Breast epithelium (tissue), 3 donors: ENCODE results near the gene COL6A5.

Experiments
- POLR2A ChIP-seq: fragments of 450-650 bp; IDR thresholded peaks from one replicate; pipeline ENCODE4 v1.6.1; 2016; ENCODE audit warnings: antibody characterized with exemption, mild to moderate bottlenecking, moderate library complexity
- POLR2AphosphoS5 ChIP-seq, 3 donors: sonication (generic); formaldehyde crosslinking; IDR thresholded peaks; one replicate each; pipeline ENCODE4 v1.6.1; 2017; ENCODE audit warnings: antibody characterized with exemption in 3 of 3
- TF ChIP-seq, protein P1 (sequence below), 3 donors: fragments of 450-650 bp; IDR thresholded peaks; one replicate each; pipeline ENCODE4 v1.5.1; 2016 to 2017; ENCODE audit warnings: antibody characterized with exemption in 3 of 3, mild to moderate bottlenecking in 3 of 3, moderate library complexity in 3 of 3

DNA sequence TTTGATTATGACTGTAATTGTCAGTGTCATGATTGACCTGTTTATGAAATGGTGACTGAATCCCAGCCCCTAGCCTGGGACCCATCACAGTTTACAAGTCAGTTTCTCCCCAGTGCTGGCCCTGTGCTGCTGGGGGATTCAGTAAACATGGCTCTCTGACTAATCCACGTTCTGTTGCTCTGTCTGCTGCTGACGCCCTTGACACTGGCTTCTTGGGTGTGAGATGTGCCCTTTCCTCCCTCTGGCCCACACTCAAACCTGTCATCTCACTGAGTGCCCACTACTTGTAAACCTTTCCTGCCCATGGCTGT, 84.2 kb downstream of the COL6A5 start:
- TF ChIP-seq, protein P1, sequence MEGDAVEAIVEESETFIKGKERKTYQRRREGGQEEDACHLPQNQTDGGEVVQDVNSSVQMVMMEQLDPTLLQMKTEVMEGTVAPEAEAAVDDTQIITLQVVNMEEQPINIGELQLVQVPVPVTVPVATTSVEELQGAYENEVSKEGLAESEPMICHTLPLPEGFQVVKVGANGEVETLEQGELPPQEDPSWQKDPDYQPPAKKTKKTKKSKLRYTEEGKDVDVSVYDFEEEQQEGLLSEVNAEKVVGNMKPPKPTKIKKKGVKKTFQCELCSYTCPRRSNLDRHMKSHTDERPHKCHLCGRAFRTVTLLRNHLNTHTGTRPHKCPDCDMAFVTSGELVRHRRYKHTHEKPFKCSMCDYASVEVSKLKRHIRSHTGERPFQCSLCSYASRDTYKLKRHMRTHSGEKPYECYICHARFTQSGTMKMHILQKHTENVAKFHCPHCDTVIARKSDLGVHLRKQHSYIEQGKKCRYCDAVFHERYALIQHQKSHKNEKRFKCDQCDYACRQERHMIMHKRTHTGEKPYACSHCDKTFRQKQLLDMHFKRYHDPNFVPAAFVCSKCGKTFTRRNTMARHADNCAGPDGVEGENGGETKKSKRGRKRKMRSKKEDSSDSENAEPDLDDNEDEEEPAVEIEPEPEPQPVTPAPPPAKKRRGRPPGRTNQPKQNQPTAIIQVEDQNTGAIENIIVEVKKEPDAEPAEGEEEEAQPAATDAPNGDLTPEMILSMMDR (IDR thresholded peaks at IDR 0.05): no peak
- TF ChIP-seq POLR2AphosphoS5 (IDR thresholded peaks at IDR 0.05) (no peak), POLR2A (no peak)
